ENCODE data around the gene PDCD11.
"Not testable (repeated sequence)": the region's sequence is repeated elsewhere in the genome, so short reads cannot be mapped to it uniquely, and the experiment has no call there.

PDCD11 gene

GRCh38 chr10:103396067-103396788, at the start of gene PDCD11, which contains the start of gene ATP5MK:
Gene PDCD11, plus strand, starts transcription at chr10:103396626. Its CDS starts 1,801 bp downstream, at chr10:103398427.
Gene ATP5MK, minus strand, starts transcription at chr10:103396475. Its CDS starts 4,018 bp downstream, at chr10:103392457.
- DNase-seq, result peak; percentile 97

DNA sequence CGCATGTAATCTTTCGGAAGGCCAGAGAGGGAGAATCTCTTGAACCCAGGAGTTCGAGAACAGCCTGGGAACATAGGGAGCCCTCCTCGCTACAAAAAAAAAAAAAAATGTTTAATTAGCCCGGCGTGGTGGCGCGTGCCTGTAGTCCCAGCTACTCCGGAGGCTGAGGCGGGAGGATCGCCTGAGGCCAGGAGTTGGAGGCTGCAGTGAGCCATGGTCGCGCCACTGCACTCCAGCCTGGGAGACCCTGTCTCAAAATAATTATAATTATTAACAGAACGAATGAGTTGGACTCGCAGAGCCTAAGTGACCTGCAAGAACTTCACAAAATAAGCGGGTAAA, 46.3 kb upstream of the PDCD11 start:
- DNase-seq, result no peak

DNA sequence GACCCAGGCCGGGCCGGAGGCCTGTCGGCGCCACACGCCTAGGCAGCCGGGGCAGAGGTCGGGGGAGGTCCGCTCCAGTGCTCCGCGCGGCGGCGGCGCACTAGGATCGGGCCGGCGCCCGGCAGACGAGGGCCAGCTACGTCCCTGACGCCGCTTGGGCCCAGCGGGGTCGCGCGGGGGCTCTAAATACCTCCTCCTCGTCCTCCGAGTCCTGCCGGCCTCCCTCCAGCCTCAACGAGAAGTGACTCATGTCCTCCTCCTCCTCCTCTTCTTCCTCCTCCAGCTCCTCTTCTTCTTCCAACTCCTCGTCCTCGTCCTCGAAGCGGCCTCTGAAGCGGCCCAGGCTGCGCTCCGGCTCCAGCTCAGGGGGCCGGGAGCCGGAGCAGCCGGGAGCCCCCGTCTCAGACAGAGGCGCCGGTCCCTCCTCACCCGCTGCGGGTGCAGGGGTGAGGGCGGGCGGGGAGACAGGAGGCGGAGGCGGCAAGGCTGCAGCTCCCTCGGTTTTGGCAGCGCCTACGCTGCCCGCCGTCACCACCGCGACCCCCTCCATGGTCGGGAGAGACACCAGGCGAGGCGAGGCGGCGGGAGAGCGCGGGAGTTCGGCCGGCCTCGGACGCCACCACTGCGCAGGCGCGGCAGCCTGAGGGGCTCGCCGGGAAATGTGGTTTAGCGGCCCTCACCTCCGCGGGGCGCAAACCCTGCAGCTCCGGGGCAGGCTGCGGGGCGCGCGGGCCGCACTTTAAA, 45.7 kb upstream of the PDCD11 start, which contains the start of gene PCGF6:
PCGF6 (minus strand) TSS at position 624 of the 744 bp plus-strand sequence; CDS start at position 550, 74 bp downstream.
- peak; percentile 77 to 83 for DNase-seq

- DNase-seq, result no peak
Measured at GRCh38 chr10:103353281-103353680, 43.1 kb upstream of the PDCD11 start.

- not testable (repeated sequence) for DNase-seq
Measured at GRCh38 chr10:103354567-103354966, 41.9 kb upstream of the PDCD11 start.

GRCh38 chr10:103355906-103356599, 40.4 kb upstream of the PDCD11 start:
- DNase-seq, result no peak

DNA sequence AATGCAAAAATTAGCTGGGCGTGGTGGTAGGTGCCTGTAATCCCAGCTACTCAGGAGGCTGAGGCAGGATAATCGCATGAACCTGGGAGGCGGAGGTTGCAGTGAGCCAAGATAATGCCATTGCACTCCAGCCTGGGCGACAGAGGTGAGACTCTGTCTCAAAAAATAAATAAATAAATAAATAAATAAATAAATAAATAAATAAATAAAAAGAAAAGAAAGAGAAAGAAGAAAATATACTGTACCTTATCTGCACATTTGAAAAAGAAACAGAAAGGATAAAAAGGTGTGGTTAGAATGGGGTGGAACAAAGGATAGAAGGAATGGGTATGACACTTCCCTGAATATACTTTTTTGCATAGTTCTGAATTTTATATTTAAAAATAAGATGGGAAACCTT, 36.9 kb upstream of the PDCD11 start:
- DNase-seq, result not testable (repeated sequence)

- not testable (repeated sequence) for DNase-seq
Measured at GRCh38 chr10:103360791-103361190, 35.6 kb upstream of the PDCD11 start.

DNA sequence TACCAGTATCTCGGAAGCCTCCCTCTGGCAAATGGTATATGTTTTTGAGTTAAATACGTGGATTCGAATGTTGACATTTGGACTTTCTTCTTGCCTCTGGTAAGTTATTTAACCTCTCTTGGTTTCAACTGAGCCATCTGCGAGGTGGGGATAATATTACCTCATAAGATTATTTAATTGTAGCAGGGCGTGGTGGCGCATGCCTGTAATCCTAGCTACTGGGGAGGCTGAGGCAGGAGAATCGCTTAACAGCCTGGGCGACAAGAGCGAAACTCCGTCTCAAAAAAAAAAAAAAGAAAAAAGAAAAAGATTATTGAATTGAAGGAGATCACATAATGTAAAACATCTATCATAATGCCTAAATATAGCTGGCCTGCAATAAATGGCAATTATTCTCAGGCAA, 29.0 kb upstream of the PDCD11 start:
- no peak for DNase-seq

- peak; percentile 89 for DNase-seq
Measured at GRCh38 chr10:103367782-103368518, 28.5 kb upstream of the PDCD11 start, which contains the start of gene TAF5. Gene TAF5, plus strand, starts transcription at chr10:103367976. Its CDS starts 14 bp downstream, at chr10:103367990.

GRCh38 chr10:103373544-103373943, 22.9 kb upstream of the PDCD11 start:
- no peak for DNase-seq

- no peak for DNase-seq
Measured at GRCh38 chr10:103374263-103374662, 22.2 kb upstream of the PDCD11 start.

- no peak for DNase-seq
Measured at GRCh38 chr10:103382769-103383168, 13.7 kb upstream of the PDCD11 start.

DNA sequence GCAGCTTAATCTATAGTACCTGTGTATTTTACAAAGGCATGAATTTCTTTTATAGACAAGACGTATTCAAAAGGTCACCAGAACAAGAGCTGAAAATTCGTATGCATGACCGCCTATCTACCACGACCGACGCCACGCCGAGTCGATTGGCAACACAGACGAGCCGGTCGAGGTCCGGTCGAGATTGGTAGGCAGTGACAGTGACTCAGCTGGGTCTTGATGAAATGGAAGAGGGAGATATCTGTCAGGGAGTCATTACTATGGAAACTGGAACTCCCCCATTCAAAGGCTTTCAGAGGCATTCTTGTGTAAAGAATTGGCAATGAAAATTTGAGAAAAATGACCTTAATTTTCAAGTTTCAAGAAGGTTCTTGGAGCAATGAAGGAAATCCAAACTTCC, 2.2 kb upstream of the PDCD11 start:
- DNase-seq, result no peak

- no peak for DNase-seq
Measured at GRCh38 chr10:103395754-103396066, 716 bp upstream of the PDCD11 start.

- no peak for DNase-seq
Measured at GRCh38 chr10:103396789-103397087, 312 bp downstream of the PDCD11 start.

GRCh38 chr10:103397191-103397825, 882 bp downstream of the PDCD11 start:
- no peak for DNase-seq

DNA sequence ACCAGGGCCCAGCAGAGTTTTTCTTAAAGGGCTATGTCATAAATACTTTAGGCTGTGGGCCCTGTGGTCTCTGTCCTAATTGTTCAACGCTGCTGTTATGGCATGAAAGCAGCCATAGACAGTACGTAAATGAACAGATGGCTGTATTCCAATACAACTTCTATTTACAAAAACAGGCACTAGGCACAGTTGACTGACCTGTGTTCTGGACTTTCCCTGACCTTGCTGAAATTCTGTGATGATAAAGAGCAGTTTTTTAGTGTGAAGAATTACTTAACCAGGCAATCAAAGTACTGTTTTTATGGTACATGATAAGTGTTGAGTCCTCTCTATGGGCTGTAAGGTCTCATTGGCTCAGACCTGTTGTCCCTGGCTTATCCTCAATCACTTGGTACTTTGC, 17.1 kb downstream of the PDCD11 start:
- DNase-seq, result no peak

DNA sequence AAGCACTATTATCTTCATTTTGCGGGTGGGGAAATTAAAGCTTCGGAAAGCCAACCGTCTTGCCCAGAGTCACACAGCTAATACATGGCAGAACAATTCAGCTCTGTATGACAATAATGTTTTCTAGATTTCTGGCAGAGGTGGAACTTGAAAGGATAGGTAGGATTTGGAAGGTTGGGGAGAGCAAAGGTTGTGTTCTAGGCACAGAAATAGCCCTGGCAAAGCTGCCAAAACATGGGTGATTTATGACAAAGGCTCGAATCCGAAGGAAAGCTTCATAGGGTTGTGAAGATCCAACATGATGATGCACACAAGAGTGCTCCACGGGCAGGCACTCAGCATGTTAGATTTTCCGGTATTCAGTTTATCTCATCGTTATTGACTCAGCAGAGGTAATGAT, 19.2 kb downstream of the PDCD11 start:
- no peak for DNase-seq

- DNase-seq, result peak; percentile 47 to 53
Measured at GRCh38 chr10:103416436-103417147, 20.2 kb downstream of the PDCD11 start.

DNA sequence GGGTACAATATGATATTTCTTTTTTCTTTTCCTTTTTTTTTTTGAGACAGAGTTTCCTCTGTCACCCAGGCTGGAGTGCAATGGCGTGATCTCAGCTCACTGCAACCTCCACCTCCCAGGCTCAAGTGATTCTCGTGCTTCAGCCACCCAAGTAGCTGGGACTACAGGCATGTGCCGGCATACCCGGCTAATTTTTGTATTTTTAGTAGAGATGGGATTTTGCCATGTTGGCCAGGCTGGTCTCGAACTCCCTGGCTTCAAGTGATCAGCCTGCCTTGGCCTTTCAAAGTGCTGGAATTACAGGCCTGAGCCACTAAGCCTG, 20.7 kb downstream of the PDCD11 start:
- not testable (repeated sequence) for DNase-seq

DNA sequence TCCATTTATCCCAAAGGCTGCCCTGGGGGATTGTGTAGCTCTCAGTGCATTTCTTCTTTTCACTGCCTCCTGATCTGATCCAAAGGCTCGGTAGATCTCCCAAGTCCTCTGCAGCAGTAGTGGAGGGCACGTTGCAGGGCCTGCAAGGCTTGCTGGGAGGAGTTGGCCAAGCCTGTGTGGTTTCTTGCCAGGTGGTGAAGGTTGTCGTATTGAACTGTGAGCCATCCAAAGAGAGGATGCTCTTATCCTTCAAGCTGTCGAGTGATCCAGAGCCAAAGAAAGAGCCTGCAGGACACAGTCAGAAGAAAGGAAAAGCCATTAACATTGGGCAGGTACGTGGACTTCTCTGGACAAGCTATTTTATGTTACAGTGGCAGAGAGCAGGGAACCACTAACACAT, 21.2 kb downstream of the PDCD11 start:
- DNase-seq, result no peak
